NCI-H774 (cell line): ENCODE measurements around the gene SNX21.
"Not testable (repeated sequence)": the region's sequence is repeated elsewhere in the genome, so short reads cannot be mapped to it uniquely, and the experiment has no call there.

Experiments used
- DNase-seq: peaks from one replicate; lab custom pipeline; 2025; lab: John Stamatoyannopoulos, UW

The SNX21 gene

DNA sequence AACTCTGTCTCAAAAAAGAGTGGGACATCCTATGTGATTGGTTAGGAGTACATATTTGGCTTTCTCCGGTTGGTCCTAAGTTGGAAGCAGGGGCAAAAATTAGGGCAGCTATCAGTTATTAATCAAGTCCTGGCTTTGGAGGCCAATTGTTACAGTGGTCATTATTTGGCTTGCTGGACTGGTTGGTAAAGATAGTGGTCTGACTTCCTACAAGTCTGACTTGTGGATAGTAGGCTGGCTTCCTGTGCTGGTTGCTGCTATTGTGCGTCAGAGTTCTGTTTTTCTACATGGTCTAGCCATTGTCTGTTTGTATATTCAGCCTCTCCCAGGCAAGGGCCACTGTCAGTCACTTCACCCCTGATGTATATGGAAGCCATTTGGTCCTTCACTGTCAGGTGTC lies 16.6 kb downstream of the SNX21 start:
- no peak for DNase-seq

DNA sequence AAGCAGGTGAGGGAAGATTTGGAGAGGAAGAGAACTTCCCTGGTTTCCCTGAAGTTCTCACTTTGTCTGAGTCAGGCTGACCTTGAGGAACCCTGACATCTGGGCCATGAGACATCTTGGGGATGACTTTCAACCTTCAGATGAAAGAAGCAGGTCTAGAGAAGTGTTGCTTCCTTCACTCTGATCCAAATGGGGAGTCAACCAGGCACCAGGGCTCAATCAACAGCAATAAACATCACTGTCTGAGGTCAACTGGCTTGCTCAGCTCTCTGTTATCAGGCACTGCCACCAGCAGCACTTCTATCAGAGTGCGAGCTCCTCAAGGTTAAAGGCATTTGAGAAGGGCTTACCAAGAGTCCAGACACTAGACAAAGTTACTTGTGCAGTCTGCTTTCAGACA lies 17.3 kb downstream of the SNX21 start:
- DNase-seq = no peak

DNA sequence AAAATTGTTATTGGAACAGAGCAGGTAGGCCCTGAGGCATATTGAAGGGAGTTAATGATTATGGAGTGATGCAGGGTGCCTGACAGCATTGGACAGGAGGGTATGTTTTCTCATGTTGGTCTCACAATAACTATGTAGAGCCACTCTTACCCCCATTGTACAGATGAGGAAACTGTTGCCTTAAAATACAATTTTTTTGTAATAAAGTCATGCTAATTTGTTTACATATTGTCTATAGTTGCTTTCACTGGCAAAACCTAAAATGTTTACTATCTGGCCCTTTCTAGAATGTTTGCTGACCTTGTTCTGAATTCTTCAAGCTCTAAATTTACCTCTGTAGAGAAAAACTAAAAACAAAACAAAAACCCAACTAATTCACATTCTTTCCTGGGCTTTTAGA lies 17.9 kb downstream of the SNX21 start:
- no peak for DNase-seq

DNA sequence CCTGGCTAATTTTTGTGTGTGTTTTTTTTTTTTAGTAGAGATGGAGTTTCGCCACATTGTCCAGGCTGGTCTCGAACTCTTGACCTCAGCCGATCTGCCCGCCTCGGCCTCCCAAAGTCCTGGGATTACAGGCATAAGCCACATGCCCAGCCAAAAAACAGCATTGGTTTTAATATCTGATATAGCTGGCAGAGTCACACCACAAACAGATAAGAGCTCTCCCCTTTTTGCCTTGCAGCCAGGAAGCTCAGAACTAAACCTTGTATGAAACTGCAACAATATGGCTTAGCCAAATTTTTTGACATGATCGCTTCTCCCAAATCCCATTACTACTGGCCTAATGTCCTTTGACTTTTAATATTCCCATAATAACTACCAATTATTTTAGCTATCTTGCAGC lies 18.7 kb downstream of the SNX21 start:
- no peak for DNase-seq

DNA sequence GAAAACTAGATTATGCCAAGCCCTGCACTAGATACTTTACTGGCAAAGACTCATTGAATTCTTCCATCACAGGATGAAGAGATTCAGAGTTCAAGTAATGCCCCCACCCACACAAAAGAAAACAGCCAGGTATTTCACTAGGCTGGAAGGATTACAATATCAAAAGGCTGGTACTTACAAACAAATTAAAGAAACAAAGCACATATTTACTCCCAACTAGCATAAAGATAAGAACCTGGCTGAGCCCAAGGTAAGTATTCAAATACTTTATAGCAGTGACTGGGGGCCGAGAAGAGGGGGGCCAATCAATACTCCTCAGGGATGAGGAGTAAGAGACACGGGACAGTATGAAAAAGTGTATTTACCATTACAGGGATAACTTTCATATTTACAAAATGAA lies 19.9 kb downstream of the SNX21 start:
- DNase-seq = no peak

DNA sequence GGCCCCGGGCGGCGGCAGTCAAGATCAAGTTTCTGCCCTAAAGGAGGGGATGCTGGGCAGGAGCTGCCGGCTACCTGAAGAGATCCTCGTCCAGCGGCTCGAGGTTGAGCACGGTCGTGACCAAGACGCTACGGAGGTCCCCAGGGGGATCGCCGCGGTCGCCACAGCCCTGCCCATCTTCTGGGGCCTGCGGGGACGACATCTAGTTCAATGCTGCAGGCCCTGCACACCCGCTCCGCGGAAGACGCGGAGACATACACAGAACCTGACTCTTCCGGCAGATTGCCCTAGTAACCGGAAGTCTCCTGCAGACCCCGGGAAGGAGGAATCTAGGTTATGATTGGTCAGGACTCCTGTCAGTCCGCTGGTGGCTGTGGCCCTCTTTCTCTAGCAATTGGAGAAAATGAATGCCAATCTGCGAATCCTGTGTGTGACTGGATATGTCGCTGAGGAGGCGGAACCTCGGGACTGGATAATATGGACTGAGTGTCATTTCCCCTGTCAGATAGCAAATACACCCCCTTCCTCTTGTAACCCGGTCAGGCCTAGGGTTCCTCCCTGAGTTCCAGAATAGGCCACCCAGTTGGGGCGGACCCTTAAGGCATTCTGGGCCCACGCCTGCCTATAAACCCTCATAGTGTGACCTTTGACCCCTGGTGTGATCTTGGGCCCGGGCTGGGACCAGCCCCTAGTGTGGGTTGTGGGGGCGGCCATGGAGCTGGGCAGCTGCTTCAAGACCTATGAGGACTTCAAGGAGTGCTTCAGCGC lies 23.7 kb downstream of the SNX21 start, which contains the start of the genes ACOT8 and ZSWIM3:
Gene ACOT8 (minus strand): TSS at position 279 of the 768 bp plus-strand sequence. CDS start 77 bp downstream, at position 202.
Gene ZSWIM3 (plus strand): TSS at position 501 of the 768 bp plus-strand sequence. CDS start 212 bp downstream, at position 713.
- DNase-seq = peak; percentile 99

DNA sequence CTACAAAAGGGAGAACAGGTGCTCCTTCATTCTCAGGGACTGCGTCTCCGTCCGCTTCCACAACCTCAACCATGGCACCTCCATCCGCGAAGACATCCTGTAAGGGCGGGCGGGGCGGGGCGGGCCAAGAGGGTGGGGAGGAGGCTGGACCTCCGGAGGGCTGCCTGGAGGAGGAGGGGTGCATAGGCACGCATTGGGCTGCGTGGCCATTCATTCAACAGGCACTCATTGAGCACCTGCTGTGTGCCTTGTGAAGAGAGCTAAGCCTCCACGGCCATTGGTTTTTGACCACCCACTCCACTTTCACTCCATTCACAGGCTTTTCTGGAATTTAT lies 24.2 kb downstream of the SNX21 start:
- DNase-seq = peak; percentile 2

DNA sequence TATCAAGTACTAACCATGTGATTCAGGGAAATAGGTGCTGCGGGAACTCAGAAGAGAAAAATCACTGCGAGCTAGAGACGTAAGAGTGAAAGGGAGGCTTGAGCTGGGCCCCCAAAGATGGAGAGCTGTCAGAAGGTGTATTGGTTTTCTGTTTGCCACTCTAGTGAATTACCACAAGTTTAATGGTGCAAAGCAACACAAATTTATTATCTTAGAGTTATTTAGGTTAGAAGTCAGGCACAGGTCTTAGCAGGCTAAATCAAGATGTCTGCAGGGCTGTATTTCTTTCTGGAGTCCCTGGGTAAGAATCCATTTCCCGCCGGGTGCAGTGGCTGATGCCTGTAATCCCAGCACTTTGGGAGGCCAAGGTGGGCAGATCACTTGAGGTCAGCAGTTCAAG lies 26.3 kb downstream of the SNX21 start:
- DNase-seq = no peak

DNA sequence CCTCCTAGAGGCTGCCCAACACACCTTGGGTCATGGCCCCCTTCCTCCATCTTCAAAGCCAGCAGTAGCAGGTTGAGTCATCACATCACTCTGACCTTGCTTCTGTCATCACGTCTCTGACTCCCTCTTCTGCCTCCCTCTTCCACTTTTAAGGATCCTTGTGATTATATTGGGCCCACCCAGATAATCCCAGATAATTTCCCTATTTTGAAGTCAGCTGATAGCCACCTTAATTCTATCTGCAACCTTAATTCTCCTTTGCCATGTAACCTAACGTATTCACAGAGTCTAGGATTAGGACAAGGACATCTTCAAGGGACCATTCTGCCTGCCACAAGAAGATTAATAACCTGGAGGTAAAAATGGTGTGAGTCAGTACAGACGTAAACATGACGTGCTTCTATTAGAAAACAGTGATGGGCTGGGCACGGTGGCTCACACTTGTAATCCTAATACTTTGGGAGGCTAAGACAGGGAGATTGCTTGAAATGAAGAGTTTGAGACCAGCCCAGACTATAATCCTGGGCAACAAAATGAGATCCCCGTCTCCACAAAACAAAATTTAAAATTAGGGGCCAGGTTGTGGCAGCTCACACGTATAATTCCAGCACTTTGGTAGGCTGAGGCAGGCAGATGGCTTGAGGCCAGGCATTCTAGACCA lies 27.1 kb downstream of the SNX21 start:
- DNase-seq = no peak

DNA sequence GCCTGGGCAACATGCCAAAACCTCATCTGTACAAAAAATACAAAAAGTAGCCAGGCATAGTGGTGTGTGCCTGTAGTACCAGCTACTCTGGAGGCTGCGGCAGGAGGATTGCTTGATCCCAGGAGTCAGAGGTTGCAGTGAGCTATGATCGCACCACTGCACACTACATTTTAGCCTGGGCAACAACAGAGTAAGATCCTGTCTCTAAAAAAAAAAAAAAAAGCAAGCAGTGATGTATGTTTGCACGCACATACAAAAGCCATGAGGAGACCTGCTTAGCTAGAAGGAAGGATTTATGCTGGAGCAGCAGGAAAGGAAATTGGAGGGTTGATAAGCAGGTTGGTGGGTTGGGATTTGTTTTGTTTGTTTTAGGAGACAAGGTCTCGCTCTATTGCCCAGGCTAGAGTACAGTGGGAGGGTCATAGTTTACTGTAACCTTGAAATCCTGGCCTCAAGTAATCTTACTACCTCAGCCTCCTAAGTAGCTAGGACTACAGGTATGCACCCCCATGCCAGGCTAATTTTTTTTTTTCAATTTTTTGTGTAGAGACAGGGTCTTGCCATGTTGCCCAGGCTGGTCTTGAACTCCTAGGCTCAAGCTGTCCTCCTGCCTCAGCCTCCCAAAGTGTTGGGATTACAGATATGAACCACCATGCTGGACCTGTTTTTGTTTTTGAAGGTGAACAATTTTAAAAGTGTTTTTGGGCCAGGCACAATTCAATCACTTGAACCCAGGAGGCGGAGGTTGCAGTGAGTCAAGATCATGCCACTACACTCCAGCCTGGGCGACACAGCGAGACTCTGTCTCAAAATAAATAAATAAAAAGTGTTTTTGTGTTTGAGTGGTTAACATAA lies 27.8 kb downstream of the SNX21 start:
- DNase-seq = peak; percentile 11

DNA sequence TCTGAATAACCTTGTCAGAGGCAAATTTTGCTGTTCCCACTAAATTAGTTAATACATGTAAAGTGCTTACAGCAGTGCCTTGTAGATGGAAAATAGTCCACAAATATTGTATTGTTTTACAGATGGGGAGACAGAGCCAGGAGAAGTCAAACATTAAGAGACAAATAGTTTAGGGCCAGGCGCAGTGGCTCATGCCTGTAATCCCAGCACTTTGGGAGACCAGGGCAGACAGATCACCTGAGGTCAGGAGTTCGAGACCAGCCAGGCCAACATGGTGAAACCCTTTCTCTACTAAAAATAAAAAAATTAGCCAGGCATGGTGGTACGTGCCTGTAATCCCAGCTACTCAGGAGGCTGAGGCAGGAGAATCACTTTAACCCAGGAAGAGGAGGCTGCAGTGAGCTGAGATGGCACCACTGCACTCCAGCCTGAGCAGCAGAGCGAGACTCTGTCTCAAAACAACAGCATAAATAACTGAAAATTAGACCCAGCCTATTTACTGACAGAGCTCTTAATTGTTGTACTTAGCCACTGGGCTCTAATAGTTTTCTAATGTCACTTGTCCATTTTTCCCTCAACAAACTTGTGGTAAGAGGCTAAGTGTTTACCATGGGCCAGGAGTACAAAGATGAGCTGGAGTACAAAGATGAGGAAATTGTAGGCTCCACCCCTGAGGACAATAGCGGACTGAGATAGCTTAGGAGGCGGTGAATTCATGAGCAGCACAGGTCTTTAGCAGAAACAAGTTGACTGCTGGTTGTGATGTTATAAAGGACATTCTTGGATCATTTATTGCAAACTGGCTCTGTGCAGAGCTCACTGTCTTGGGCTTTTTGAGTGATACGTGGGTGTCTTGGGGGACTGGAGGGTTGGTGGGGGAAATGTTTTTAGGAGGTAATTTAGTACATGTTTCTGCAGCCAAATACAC lies 30.2 kb downstream of the SNX21 start:
- DNase-seq = peak; percentile 2

DNA sequence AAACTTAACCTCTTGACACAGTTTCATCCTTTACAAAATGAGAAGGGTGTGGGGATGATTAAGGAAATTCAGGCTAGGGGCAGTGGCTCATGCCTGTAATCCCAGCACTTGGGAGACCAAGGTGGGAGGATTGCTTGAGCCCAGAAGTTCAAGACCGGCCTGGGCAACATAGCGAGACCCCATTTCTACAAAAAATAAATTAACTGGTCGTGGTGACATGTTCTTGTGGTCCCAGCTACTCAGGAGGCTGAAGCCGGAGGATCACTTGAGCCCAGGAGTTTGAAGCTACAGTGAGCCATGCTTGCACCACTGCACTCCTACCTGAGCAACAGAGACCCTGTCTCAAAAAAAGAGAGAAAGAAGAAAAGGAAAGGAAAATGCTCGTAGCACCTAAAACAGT lies 32.9 kb downstream of the SNX21 start:
- DNase-seq = no peak

DNA sequence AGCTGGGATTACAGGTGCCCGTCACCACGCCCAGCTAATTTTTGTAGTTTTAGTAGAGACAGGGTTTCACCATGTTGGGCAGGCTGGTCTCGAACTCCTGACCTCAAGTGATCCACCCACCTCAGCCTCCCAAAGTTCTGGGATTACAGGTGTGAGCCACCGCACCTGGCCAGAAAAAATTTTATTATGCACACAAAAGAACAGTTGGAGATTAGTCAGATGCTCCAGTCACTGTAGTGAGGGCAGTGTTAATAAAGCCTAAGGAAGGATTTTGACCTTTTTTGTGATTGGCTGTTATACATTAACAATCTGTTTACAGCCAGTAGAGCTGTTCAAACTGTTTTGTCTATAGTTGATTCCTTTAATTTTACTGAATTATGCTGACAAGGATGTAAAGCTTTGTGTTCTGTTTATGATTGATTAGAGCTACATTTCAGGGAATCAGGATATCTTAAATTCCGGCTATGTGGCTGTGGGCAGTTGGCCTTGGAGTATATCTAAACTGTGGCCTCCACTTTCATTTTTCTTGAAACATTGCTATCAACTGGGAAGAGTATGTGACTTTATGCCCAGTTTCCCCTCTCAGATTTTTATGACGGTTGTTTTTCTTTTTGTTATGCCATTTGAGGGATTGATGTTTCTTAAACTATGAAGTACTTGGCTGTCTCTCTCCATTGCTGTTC lies 33.7 kb downstream of the SNX21 start:
- DNase-seq = no peak

DNA sequence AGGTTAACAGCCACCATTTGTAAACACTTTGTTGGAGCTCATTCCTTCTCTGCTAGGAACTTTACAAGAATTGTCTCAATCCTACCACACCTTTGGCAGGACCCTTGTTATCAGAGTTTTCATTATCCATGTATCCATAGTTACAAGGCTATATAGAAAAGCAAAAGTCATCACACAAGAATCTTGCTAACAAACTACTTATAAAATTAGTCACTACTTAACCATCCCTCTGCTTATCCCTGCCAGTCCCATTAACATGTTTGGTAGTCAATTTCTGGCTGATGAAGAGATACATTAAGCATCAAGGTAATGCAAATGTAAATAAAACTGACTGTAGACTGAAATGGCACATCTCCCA lies 34.2 kb downstream of the SNX21 start:
- DNase-seq = no peak

DNA sequence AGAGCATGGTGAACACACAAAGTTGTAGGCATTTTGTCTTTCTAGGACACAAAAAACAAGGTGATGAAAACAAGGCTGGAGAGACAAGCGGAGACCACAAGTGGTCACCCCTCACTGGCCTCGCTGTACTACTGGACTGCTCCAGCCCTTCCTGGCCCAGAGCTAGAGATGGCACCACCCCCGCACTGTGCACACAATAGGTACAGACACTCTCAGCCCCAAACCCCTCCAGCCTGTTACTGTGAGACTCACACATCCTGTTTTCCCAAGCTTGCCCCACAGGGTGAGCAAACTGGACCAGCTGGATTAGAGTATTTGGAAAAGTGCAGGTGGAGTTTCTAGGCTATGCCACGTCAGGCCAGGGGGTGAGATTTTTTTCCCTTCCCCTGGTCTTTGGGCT lies 39.0 kb downstream of the SNX21 start:
- no peak for DNase-seq

DNA sequence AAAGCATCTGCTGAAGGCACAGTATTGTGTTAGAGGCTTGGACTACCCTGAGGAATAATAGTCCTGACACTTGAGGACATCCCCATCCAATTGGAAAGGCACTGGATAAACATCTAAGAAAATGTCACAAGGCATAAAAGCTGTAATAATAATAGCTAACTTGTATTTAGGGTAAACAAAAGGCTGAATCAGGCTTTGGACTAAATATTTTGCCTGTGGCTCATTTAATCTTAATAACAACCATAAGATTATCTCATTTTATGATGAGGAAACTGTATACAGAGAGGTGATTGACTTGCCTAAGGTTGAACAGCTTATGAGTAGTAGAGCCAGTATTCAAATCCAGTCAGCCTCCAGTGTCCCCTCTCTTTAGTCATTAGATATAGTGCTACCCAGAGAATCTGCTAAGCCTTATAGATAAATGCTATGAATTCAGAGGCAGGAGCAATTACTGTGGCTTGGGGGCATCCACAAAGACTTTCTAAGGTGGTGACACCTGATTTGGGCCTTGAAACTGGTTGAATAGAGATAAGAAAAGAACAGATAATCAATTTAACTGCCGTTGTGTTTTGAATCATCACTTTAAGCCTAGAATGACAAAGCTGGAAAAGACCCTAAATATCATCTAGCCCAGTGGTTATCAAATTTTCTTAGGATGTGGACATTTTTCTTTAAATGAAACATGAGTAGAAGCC lies 40.0 kb downstream of the SNX21 start:
- no peak for DNase-seq

DNA sequence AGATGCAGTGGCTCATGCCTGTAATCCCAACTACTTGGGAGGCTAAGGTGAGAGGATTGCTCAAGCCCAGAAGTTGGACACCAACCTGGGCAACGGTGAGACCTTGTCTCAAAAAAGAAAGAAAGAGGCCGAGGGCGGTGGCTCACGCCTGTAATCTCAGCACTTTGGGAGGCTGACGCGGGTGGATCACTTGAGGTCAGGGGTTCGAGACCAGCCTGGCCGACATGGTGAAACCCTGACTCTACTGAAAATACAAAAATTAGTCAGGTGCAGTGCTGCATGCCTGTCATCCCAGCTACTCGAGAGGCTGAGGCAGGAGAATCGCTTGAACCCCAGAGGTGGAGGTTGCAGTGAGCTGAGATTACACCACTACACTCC lies 40.5 kb downstream of the SNX21 start:
- not testable (repeated sequence) for DNase-seq

DNA sequence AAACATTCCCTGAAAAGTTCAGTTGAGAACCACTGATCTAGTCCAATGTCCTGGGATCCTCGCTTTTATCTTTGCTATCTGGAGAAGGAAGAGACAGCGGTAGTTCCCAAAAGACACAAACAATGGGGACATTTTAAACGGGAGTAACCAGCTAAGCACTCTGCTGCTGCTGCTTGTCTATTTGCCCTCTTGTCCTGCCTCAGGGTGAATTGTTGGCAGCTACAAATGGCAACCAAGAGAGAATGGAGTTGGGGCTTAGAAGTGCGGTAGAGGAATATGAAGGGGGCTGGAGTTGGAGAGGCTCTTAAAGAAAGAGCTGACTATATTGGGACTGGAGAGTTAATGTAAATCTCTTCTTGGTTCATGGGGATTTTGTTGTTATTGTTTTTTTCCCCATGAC lies 41.0 kb downstream of the SNX21 start:
- no peak for DNase-seq

DNA sequence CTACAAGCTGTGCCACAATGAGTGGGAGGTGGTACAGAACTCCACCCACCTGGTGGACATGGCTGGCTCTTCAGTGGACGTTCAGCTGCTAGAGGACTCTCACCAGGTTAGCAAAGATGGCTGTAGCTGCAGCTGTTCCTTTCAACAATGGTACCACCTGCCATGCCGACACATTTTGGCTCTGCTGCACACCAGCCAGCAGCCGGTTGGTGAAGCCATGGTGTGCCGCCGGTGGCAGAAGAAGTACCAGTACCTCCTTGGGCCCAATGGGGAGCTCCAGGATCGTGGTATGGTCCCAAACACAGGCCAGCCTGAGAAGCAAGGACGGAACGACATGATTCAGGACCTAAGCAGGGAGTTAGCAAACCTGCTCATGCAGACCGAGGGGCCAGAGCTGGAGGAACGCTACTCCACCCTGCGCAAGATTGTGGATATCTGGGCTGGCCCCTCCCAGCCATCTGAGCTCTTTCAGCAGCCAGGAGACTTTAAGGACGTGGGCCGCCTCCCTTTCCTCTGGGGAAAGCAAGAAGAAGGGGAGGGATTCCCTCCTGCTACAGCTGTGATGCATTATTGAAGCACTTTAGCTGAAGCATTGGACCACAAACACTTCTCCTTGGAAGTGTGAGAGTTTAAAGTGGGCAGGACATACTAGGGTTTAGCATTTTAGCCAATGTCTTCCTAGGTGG lies 44.6 kb downstream of the SNX21 start:
- no peak for DNase-seq
